ENCODE measurements around the gene HKDC1.

Gene HKDC1

DNA sequence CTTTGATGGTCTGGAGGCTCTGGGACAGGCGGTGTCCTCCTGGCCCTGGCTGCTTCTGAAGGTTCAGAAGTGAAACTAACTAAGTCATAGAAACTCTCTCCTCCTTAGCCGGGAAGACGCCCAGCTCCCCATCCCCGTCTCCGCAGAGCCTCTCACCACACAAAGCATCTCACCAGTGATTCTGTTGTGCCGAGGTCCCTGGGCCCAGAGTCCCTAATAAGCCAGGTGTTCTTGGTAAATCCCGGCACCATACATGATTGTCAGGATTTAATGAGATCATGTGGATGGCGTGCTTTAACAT, 9.4 kb downstream of the HKDC1 start:
- Histone ChIP-seq H3K9me2 (replicated peaks; ENCODE audit: insufficient read depth, low read length) (no peaks in the 10 kb centered on the region), H3K4me3 (ENCODE audit: insufficient read depth, low read length, poor library complexity, severe bottlenecking) (no peak overlapping the region), H3K27me3 (ENCODE audit: low read length) (no peaks in the 10 kb centered on the region), H3K4me2 (ENCODE audit: low read depth, low read length, poor library complexity, severe bottlenecking) (no peak overlapping the region), H4K20me1 (ENCODE audit: low read depth, low read length) (no peaks in the 10 kb centered on the region), H3K9ac (ENCODE audit: low read length) (no peak overlapping the region), H3K27ac (ENCODE audit: low read depth, low read length) (no peak overlapping the region), H3K79me2 (ENCODE audit: insufficient read depth, low read length) (no peaks in the 10 kb centered on the region), H2AFZ (ENCODE audit: low read depth, low read length, severe bottlenecking) (no peak overlapping the region), H3K36me3 (ENCODE audit: low read length) (no peaks in the 10 kb centered on the region), H3F3A (ENCODE audit: insufficient read depth) (no peaks in the 10 kb centered on the region), H3K9me3 (ENCODE audit: insufficient read depth, low read length) (no peaks in the 10 kb centered on the region)
- TF ChIP-seq EZH2phosphoT487 (conservative IDR thresholded peaks at IDR 0.05; ENCODE audit: low read length), result no peak
- TF ChIP-seq, protein P1, sequence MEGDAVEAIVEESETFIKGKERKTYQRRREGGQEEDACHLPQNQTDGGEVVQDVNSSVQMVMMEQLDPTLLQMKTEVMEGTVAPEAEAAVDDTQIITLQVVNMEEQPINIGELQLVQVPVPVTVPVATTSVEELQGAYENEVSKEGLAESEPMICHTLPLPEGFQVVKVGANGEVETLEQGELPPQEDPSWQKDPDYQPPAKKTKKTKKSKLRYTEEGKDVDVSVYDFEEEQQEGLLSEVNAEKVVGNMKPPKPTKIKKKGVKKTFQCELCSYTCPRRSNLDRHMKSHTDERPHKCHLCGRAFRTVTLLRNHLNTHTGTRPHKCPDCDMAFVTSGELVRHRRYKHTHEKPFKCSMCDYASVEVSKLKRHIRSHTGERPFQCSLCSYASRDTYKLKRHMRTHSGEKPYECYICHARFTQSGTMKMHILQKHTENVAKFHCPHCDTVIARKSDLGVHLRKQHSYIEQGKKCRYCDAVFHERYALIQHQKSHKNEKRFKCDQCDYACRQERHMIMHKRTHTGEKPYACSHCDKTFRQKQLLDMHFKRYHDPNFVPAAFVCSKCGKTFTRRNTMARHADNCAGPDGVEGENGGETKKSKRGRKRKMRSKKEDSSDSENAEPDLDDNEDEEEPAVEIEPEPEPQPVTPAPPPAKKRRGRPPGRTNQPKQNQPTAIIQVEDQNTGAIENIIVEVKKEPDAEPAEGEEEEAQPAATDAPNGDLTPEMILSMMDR (IDR thresholded peaks at IDR 0.05; ENCODE audit: insufficient read depth, low read length, poor library complexity, severe bottlenecking), result no peak

DNA sequence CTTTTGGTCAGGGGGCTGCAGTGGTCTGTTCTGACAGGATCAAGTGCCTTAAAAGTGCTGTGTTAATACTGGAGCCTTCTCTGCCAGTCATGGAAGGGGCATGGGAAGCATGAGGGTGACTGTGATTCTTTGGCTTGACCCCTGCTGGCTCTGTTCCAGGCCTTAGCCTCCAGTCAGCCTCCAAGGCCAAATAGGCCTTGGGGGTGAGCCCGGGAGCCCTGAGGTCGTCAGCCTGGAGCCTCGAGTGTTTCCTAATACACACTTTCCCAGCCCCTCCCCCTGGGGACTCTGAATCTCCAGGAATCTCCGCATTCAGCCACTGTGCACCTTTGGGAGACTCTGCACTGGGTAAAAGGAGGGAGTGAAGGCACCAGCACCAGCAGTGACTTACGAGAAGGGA, 10.0 kb downstream of the HKDC1 start:
- Histone ChIP-seq H3K36me3 (ENCODE audit: low read length) (no peaks in the 10 kb centered on the region), H3F3A (ENCODE audit: insufficient read depth) (no peaks in the 10 kb centered on the region), H3K9me3 (ENCODE audit: insufficient read depth, low read length) (no peaks in the 10 kb centered on the region), H3K4me3 (ENCODE audit: insufficient read depth, low read length, poor library complexity, severe bottlenecking) (no peak overlapping the region), H3K4me2 (ENCODE audit: low read depth, low read length, poor library complexity, severe bottlenecking) (no peak overlapping the region), H3K27ac (ENCODE audit: low read depth, low read length) (no peak overlapping the region), H3K79me2 (ENCODE audit: insufficient read depth, low read length) (no peaks in the 10 kb centered on the region), H2AFZ (ENCODE audit: low read depth, low read length, severe bottlenecking) (no peak overlapping the region), H3K9ac (ENCODE audit: low read length) (no peak overlapping the region), H3K27me3 (ENCODE audit: low read length) (no peaks in the 10 kb centered on the region), H3K9me2 (replicated peaks; ENCODE audit: insufficient read depth, low read length) (no peaks in the 10 kb centered on the region), H4K20me1 (ENCODE audit: low read depth, low read length) (no peaks in the 10 kb centered on the region)
- TF ChIP-seq, protein P1 (IDR thresholded peaks at IDR 0.05; ENCODE audit: insufficient read depth, low read length, poor library complexity, severe bottlenecking), result no peak
- no peak for TF ChIP-seq EZH2phosphoT487 (conservative IDR thresholded peaks at IDR 0.05; ENCODE audit: low read length)

DNA sequence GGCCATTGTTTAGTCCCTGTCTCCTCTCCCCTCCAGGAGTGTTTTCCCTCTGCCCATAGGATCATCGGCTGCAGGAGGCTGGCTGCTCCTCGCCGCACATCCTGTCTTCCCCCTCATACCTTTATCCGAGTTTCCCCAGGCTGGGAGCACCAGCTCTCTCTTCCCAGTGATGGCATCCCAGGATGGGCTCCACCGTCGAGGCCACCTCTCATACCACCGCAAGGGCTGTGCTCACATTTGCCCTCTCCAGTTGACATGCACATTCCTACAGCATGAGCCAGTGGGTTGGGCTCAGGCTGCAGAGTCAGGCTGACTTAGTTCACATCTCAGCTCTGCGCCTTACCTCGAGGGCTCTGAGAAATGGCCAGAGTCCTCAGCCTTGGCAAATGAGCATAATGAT, 12.1 kb downstream of the HKDC1 start:
- Histone ChIP-seq H3K27ac (ENCODE audit: low read depth, low read length) (no peak overlapping the region), H3F3A (ENCODE audit: insufficient read depth) (no peaks in the 10 kb centered on the region), H4K20me1 (ENCODE audit: low read depth, low read length) (no peaks in the 10 kb centered on the region), H3K9ac (ENCODE audit: low read length) (no peak overlapping the region), H3K79me2 (ENCODE audit: insufficient read depth, low read length) (no peaks in the 10 kb centered on the region), H2AFZ (ENCODE audit: low read depth, low read length, severe bottlenecking) (no peak overlapping the region), H3K9me2 (replicated peaks; ENCODE audit: insufficient read depth, low read length) (no peaks in the 10 kb centered on the region), H3K9me3 (ENCODE audit: insufficient read depth, low read length) (no peaks in the 10 kb centered on the region), H3K36me3 (ENCODE audit: low read length) (no peaks in the 10 kb centered on the region), H3K27me3 (ENCODE audit: low read length) (no peaks in the 10 kb centered on the region), H3K4me3 (ENCODE audit: insufficient read depth, low read length, poor library complexity, severe bottlenecking) (no peak overlapping the region), H3K4me2 (ENCODE audit: low read depth, low read length, poor library complexity, severe bottlenecking) (no peak overlapping the region)
- TF ChIP-seq, protein P1 (IDR thresholded peaks at IDR 0.05; ENCODE audit: insufficient read depth, low read length, poor library complexity, severe bottlenecking), result no peak
- no peak for TF ChIP-seq EZH2phosphoT487 (conservative IDR thresholded peaks at IDR 0.05; ENCODE audit: low read length)
